Astrocyte of the cerebellum (primary cell): ENCODE data around the gene CNGB1.
A peak's percentile ranks its signal among the peaks of the same experiment; 100 is the strongest.

Experiments
- DNase-seq: peaks from one replicate; pipeline ENCODE4 v3.0.0-alpha.2; 2011; ENCODE audit warnings: low read depth
- H3K4me3 ChIP-seq: 2 replicates; pipeline ENCODE4 v1.5.1; 2011; ENCODE audit warnings: mild to moderate bottlenecking, low read depth, low read length, moderate library complexity
- in situ Hi-C: cut with HindIII; loops from 2 replicates; pipeline ENCODE4 v1.10.0; 2017; ENCODE audit warnings: low sequenced_read_pairs
- TF ChIP-seq, protein P1 (sequence below): IDR thresholded peaks from 2 replicates; pipeline ENCODE4 v1.5.1; 2012; ENCODE audit warnings: low read length, low read depth, moderate library complexity, mild to moderate bottlenecking; ENCODE audit errors: missing control alignments

CNGB1 gene

GRCh38 chr16:57893217-57893558 is 77.7 kb downstream of the CNGB1 start:
- DNase-seq = no peak
- no peak overlapping the region for H3K4me3 ChIP-seq
- in situ Hi-C loops = no loop called here
- TF ChIP-seq, protein P1, sequence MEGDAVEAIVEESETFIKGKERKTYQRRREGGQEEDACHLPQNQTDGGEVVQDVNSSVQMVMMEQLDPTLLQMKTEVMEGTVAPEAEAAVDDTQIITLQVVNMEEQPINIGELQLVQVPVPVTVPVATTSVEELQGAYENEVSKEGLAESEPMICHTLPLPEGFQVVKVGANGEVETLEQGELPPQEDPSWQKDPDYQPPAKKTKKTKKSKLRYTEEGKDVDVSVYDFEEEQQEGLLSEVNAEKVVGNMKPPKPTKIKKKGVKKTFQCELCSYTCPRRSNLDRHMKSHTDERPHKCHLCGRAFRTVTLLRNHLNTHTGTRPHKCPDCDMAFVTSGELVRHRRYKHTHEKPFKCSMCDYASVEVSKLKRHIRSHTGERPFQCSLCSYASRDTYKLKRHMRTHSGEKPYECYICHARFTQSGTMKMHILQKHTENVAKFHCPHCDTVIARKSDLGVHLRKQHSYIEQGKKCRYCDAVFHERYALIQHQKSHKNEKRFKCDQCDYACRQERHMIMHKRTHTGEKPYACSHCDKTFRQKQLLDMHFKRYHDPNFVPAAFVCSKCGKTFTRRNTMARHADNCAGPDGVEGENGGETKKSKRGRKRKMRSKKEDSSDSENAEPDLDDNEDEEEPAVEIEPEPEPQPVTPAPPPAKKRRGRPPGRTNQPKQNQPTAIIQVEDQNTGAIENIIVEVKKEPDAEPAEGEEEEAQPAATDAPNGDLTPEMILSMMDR = no peak

- TF ChIP-seq, protein P1 = no peak
- in situ Hi-C loops = no loop called here
- H3K4me3 ChIP-seq = no peak overlapping the region
- DNase-seq = no peak
These were observed 78.4 kb downstream of the CNGB1 start for GRCh38 chr16:57892447-57893096.

GRCh38 chr16:57892041-57892440 is 78.9 kb downstream of the CNGB1 start:
- in situ Hi-C loops = no loop called here
- H3K4me3 ChIP-seq = no peak overlapping the region
- peak; percentile 95 for DNase-seq
- TF ChIP-seq, protein P1 = no peak

- in situ Hi-C loops = no loop called here
- no peak for DNase-seq
- TF ChIP-seq, protein P1 = no peak
- no peak overlapping the region for H3K4me3 ChIP-seq
These were observed 80.2 kb downstream of the CNGB1 start for GRCh38 chr16:57890752-57891111.

GRCh38 chr16:57889960-57890751 is 80.8 kb downstream of the CNGB1 start:
- H3K4me3 ChIP-seq = no peak overlapping the region
- in situ Hi-C loops = no loop called here
- TF ChIP-seq, protein P1 = no peak
- no peak for DNase-seq

DNA sequence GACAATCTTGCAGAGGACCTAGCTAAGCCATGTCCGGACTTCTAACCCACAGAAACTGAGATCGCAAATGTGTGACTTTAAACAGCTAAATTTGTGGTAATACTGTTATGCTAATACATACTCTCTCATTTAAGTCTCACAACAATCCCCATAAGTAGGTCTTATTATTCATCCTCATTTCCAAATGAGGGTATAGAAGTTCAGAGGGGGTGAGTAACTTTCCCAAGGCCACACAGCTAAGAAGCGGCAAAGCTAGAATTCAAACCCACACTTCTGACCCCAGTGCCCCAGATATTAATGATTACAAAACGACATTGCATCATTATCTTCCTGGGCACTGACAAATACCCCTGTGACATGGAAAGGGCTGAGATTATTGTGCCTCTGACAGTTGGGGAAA is 81.4 kb downstream of the CNGB1 start:
- TF ChIP-seq, protein P1 = no peak
- no peak for DNase-seq
- in situ Hi-C loops = no loop called here
- no peak overlapping the region for H3K4me3 ChIP-seq
